Fibroblast of the aortic adventitia (primary cell): ENCODE measurements around the gene FAM222B. TPM values are rescaled to one million over a fixed set of nuclear protein-coding genes. Genes with fewer than 3 reads are reported as not detected.

ENCODE experiments used
- DNase-seq: peaks from one replicate; pipeline ENCODE4 v3.0.0-alpha.2; 2010; ENCODE audit warnings: low read depth
- H3K4me3 ChIP-seq: 2 replicates; pipeline ENCODE4 v1.5.1; 2011; ENCODE audit warnings: low read depth, mild to moderate bottlenecking, control low read depth, low read length, moderate library complexity
- CTCF ChIP-seq: IDR thresholded peaks from 2 replicates; pipeline ENCODE4 v1.5.1; 2011; ENCODE audit warnings: mild to moderate bottlenecking, low read length, control low read depth, inconsistent platforms; ENCODE audit not compliant: insufficient read depth
- total RNA-seq: library from RNA; depleted of rRNA; stranded (reverse); fragments of >200 nt; gene quantifications from 2 replicates; pipeline ENCODE4 v1.2.3, GENCODE V29; 2012; ENCODE audit warnings: low replicate concordance

The FAM222B gene
- total RNA-seq, 1 donor, result 7.0 TPM

- no peak for DNase-seq
- no peak overlapping the region for H3K4me3 ChIP-seq
- TF ChIP-seq CTCF, result no peak
Observed at GRCh38 chr17:28751600-28752366, 90.8 kb downstream of the FAM222B start.

- peak; percentile 100 for TF ChIP-seq CTCF
- no peak overlapping the region for H3K4me3 ChIP-seq
Observed at GRCh38 chr17:28750178-28751047, 92.2 kb downstream of the FAM222B start.

GRCh38 chr17:28749516-28750177 is 92.9 kb downstream of the FAM222B start:
- H3K4me3 ChIP-seq, result no peak overlapping the region

More at GRCh38 chr17:28750178-28751047, 92.2 kb downstream of the FAM222B start:
- peak; percentile 93 for DNase-seq

GRCh38 chr17:28748852-28749515 is 93.6 kb downstream of the FAM222B start:
- no peak for DNase-seq
- no peak overlapping the region for H3K4me3 ChIP-seq
- no peak for TF ChIP-seq CTCF

More at GRCh38 chr17:28749516-28750177, 92.9 kb downstream of the FAM222B start:
- no peak for DNase-seq
- no peak for TF ChIP-seq CTCF

GRCh38 chr17:28747801-28748750 is 94.5 kb downstream of the FAM222B start:
- no peak for DNase-seq
- TF ChIP-seq CTCF, result no peak
- H3K4me3 ChIP-seq, result no peak overlapping the region
